GM19372 (cell line): ENCODE data around the gene BEAN1.
"Not testable (repeated sequence)": the region's sequence is repeated elsewhere in the genome, so short reads cannot be mapped to it uniquely, and the experiment has no call there.

Experiments
- ATAC-seq: cut with Tn5 transposase; IDR thresholded peaks from one replicate; pipeline ENCODE4 v1.9.1; 2021; ENCODE audit warnings: mild to moderate bottlenecking, low read depth, moderate library complexity; ENCODE audit not compliant: unreplicated experiment

BEAN1 gene

DNA sequence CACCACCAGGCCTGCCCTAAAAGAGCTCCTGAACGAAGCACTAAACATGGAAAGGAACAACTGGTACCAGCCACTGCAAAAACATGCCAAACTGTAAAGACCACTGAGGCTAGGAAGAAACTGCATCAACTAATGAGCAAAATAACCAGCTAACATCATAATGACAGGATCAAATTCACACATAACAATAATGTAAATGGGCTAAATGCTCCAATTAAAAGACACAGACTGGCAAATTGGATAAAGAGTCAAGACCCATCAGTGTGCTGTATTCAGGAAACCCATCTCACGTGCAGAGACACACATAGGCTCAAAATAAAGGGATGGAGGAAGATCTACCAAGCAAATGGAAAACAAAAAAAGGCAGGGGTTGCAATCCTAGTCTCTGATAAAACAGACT lies 70.8 kb downstream of the BEAN1 start:
- not testable (repeated sequence) for ATAC-seq

DNA sequence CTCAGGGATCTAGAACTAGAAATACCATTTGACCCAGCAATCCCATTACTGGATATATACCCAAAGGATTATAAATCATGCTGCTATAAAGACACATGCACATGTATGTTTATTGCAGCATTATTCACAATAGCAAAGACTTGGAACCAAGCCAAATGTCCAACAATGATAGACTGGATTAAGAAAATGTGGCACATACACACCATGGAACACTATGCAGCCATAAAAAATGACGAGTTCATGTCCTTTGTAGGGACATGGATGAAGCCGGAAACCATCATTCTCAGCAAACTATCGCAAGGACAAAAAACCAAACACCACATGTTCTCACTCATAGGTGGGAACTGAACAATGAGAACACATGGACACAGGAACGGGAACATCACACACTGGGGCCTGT lies 74.5 kb downstream of the BEAN1 start:
- not testable (repeated sequence) for ATAC-seq

DNA sequence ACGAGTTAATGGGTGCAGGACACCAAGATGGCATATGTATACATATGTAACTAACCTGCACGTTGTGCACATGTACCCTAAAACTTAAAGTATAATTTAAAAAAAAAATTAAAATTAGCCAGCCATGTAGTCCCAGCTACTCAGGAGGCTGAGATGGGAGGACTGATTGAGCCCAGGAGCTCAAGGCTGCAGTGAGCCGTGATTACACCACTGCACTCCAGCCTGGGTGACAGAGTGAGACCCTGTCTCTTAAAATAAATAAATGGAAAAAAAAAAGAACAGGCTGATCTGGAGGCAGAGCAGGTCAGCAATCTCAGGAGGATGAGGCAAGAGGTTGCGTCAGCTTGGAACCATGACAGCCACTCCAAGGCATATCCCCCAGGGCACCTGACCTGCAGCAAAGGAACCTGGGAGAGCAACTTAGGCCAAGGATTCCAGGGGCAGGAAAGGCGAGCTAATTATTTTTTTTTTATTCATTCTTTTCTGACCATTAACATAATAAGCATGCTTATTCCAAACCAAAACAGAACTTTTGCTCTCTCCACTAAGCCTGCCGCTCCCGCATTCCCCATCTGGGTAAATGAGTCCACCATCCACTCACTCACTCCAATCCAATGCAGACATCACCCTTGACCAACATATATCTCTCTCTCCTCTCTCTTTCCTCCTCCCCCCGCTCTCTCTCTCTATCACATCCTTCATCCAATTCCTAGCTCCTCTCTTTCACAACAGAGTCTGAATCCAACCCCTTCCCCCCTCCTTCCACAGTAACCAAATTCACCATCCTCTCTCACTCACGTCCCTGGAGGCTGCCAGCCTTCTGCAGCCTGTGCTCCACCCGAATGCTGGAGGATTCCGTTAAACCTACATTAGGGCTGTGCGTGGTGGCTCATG lies 75.2 kb downstream of the BEAN1 start:
- ATAC-seq: no peak

DNA sequence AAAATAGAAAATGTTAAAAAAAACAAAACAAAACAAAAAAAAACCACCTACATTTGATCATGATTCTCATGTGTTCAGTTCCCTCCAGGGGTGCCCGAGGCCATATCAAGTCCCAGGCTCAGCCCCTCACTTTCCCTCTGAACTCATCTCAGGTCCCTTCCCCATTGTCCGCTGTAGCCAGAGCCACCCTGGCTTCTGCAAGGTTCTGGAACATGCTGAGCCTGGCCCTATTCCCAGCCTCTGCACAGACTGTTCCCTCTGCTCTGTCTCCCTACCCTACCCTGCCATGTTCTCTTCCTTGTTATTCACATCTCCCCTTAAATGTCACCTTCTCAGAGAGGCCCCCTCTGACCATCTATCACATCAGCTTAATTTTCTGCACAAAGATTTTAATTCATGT lies 75.9 kb downstream of the BEAN1 start:
- ATAC-seq: no peak

DNA sequence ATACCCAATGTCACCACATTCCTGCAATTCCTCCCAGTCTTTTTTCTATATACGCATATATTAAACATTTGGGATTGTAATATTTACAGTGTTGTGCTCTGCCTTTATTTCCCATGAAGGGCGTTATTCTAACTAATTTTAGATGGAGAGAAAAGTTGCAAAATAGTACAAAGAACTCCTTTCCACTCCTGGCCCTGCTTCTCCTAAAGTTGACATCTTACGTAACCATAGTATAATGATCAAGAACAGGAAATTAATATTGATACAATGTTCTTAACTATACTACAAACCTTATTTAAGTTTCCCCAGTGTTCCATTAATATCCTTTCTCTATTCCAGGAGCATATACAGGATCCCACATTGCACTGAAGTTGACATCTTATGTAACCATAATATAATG lies 76.5 kb downstream of the BEAN1 start:
- ATAC-seq: no peak

DNA sequence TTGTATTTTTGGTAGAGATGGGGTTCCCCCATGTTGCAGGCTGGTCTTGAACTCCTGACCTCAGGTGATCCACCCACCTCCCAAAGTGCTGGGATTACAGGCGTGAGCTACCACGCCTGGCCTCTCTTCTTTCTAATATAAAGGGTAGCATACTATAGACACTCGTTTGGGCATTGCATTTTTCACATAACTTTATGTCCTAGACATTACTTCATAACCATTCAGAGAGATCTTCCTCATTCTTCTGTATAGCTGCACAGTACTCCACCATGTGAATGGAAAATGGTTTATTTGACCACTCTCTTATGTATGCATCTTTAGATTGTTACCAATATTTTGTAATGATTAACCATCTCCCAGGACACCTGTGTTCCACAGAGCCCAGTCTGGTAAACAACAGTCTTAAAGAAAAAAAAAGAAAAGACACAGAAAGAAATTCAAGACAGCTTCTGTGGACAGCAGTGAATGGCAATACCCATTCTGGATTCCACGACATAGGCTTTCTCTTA lies 80.7 kb downstream of the BEAN1 start:
- ATAC-seq: no peak

DNA sequence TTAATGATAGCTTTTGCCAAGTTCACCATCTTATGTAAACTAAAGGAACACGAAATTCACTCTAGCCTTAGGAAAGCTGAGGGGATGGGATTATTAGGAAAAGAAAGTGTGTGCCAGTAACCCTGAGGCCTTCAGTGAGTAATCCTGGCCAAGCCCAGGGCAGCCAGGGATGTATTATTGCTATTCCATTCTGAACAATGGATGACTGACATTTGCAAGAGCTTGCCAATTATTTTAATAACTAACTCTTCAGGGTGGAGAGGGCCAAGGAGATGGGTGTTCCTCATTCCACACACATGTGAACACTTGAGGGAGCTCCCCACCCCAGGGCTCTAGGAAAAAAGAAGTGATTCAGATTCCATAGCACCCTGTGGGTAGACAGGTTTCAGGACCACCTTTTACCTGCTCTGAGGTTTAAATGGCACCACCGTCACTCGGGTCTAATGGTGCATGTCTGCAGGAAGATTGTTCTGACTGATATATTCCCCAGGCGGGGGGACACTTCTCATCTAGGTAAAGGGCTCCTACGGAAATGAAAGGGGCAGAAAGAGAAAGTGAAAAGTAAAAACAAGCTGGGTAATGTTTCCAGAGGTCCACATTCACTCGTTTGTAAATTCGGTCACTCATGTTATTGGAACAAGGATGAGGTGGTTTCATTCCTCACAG lies 81.3 kb downstream of the BEAN1 start:
- no peak for ATAC-seq

DNA sequence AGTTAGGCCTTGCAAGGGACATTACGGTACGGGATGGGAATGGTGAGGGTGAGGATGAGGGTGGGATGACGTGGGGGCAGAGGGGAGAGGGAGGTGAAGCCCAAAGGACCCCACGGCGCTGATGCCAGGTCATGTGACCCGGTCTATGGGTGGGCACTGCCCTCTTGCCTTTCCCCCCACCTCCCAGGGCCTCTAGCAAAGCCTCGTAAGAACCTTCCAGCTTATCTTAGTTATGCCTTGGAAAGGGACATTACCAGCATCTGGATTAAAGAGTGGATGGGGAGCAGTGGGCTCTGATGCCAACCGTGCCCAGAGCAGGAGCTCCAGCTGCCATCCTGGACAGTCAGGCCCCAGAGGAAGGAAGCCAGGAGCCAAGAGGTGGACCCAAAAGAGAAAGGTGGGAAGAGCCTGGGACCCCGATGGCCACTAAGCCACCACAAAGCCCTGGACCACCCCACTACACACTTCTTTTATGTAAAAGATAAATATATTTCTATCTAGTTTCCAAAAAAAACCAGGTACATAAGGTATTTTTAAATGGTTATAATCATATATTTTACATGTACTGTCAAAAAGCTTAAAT lies 81.9 kb downstream of the BEAN1 start:
- ATAC-seq: no peak

DNA sequence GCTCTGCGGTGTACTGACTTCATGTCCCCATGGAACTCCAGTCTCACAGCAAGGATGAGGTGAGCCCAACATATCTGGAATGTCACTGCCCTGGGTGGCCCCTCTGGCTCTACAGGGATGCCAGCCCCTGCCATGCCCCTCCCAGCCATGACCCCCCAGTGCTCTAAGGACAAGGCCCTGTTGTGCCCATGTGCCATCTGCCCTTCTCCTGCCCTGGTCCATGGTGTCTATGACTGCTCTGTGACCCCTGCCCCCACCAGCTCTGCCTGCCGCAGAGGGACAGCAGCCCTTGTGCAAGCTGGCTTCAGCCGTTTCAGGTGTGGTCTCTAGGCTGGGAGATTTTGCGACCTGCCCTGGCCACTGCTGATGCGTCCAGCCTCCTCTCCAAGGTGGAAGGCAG lies 82.5 kb downstream of the BEAN1 start:
- no peak for ATAC-seq

DNA sequence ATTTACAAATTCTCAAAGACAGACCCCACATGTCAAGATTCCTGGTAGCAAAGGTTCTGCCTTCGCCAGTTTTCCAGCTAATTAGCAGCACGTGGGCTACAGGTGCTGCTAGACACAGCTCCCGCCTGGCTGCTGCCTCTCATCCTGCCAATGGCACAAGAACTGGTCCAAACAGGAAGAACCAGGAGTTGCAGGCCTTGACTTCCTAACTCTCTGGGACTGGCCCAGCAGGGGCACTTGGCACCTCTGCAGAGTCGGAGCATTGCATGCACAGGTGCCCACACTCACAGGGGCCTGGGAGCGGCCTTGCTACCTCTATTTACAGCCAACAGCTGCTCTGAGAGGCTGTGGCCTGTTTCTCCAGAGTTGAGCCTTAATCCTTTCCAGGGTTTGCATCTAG lies 83.2 kb downstream of the BEAN1 start:
- no peak for ATAC-seq

DNA sequence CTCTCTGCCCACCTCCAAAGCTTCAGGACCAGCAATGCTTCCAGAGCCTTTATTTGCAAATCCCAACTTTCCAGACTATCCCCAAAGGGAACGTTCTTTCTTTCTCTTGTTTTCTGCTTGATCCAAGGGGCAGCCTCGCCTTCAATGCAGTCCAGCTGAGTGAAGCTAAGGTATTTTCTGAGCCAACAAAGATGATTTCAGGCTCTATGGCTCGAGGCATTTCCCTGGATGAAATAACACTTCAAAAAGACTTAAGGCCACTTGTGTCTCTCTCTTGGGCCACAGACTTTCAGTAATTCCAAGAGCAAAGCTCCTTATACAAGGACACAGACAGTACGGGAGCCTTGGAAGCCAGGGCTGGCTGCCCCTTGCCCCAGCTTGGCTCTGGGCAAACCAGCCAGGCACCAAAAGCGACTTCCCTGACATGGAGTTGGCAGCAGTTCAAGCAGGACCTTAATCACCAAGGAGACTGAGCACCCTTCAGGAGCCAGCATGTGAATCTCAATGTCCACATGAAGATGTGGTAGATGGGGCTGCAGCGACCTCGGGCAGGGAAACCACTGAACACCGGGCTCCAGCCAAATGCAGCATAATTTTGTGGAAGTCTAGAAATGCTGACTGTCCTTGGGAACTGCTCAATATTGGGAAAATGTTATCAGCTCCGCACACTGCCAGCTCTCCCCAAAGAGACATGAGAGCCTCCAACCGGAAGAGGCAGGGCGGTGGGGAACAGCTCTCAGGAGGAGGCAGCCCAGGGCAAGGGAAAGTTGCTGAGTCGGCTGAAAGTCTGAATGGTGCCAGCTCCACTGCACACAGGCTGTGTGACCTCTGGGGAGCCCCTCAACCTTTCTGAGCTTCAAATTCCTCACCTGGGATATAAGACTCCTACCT lies 83.9 kb downstream of the BEAN1 start:
- ATAC-seq: no peak

DNA sequence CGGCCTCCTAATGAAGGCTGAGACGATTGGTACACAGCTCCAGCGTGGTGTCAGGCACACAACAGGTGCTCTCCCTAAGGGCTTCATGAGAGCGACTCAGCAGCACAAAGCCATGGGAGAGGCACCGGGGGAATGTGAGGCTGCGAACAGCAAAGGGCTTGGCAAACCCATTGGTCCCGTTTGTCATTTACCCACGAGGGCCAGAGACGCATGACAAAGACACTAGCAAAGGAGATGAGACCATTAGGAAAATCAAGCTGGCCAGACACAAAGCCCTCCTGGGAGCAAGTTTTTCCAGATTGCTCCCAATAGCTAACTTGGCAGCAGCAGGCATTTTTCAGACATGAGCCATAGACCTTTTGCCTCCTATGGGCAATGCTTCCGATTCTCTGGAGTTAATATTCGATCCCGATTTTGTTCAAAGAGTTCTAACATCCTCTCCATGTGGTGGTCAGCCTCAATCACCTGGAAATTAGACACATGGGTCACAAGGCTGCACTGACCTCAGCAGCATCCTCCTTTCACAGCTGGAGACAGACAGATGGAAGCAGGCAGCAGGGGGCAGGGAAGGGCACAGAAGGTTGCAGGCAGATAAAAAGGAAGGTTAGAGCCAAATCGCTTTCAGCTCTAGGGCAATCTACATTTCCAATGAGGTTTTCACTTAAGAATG lies 84.6 kb downstream of the BEAN1 start:
- no peak for ATAC-seq

DNA sequence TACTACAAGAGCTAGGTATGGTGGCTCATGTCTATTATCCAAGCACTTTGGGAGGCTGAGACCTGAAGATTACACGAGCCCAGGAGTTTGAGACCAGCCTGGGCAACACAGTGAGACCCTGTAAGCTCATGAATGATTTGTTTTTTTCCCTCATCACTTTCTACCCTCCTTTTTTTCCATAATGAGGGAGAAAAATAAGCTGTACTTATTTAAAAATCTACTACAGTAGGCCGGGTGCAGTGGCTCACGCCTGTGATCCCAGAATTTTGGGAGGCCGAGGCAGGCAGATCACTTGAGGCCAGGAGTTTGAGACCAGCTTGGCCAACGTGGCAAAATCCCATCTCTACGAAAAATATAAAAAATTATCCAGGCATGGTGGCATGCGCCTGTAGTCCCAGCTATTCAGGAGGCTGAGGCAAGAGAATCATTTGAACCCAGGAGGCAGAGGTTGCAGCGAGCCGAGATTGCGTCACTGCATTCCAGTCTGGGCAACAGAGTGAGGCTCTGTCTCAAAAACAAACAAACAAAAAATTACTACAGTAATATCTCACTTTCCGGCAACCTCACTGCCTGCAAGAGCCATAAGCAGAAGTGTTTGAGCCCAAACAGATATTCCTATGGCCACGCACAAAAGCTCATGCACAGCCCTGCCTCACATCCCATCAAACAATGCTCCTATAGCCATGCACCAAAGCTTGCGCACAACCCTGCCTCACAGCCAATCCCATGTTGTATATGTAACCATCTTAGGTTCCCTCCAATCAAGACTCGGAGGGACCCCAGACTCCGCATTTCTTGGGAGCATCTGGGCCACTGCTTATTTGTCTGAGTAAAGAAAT lies 85.4 kb downstream of the BEAN1 start:
- ATAC-seq: no peak

DNA sequence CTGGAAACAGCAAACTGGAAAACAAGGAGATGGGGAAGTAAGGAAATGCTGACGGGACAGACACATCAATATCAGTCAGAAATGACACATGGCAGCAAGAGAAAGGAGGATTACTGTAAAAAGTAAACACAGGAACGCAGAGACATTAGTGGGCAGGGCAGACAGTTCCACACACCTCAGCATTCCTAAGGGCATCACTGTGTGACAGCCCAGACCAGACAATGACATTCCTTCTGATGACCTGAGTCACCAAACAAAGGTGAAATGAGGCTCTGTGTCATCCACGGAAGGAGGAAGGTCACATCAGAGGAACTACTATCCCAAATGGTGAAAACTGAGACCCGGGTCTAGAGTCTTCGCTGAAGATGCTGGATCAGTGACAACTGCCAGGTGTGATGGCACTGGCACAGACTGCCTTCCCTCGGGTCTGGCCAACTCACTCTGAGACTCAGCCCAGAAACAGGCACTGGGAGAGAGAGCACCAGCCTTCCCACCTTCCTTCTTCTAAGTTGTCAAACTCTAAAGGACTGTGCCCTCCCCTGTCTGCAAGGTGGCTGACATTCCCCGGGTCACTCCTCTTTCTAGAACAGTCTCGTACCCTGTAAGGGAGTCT lies 86.1 kb downstream of the BEAN1 start:
- no peak for ATAC-seq

DNA sequence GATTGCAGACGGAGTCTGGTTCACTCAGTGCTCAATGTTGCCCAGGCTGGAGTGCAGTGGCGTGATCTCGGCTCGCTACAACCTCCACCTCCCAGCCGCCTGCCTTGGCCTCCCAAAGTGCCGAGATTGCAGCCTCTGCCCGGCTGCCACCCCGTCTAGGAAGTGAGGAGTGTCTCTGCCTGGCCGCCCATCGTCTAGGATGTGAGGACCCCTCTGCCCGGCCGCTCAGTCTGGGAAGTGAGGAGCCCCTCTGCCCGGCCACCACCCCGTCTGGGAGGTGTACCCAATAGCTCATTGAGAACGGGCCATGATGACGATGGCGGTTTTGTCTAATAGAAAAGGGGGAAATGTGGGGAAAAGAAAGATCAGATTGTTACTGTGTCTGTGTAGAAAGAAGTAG lies 87.3 kb downstream of the BEAN1 start:
- ATAC-seq: not testable (repeated sequence)

DNA sequence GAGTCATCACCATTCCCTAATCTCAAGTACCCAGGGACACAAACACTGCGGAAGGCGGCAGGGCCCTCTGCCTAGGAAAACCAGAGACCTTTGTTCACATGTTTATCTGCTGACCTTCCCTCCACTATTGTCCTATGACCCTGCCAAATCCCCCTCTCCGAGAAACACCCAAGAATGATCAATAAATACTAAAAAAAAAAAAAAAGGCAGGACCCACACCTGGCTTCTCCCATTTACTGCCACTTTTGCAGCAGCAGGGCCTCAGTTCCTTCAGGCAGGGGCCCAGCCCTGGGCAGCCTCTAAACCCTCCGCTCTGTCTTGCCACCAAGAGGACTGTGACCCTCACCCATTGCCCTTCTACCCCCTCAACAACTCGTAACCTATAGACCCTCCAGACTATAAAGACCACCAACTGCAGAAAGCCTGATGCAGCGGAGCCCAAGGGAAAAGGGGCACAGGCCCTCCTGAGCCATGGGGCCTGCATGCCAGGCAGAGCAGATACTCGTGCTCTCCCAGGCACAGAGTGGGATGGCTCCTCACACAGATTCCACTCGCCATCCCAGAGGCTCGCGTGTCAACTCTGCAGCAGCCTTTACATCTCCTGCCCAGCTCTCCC lies 88.0 kb downstream of the BEAN1 start:
- ATAC-seq: not testable (repeated sequence)

DNA sequence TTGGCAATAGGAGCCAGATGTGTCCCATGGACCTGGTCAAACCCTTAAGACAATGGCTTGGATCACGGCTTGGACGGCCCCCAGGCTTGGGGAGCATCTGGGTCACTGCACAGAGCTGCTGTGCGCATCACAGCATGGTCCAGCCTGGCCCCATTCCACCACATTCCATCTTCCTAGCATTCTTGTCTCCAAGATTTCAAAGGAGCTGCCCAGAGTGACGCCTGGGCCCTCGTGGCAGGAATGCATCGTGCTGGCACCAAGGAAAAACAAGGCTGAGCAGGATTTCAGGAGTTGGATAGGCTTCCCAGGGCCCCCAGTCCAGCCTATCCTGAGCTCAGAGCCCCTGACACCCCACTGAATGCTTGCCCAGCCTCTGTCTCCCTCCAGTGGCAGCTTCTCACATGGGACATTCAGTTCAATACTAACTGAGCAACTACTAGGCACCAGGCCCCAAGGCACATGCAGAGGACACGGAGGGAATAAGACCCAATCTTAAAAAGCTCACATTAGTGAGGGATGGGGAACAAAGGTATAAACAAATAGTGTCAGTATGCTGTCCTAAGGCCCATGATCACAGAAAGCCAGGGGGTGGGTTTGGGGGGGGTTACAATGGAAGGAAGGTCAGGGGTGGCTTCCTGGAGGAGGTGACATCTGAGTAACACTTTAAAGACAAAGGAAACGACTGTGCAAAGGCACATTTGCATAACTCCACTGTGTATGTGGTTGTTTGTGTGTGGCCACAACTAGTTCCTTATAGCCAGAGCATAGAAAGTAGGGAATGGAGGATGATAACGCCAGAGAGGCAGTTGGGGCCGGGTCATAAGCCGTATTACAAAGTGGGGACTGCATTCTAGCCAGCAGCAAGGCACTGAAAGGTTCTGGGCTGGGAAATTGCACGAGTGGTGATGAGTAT lies 88.8 kb downstream of the BEAN1 start:
- no peak for ATAC-seq
